Glomerular visceral epithelial cell (primary cell): ENCODE results near the gene SLC18A3.

Source experiments
- DNase-seq: peaks from one replicate; pipeline ENCODE4 v3.0.0-alpha.2; 2016; ENCODE audit errors: extremely low spot score

SLC18A3 gene

GRCh38 chr10:49611816-49612512, 1.9 kb downstream of the SLC18A3 start:
- no peak for DNase-seq

GRCh38 chr10:49612513-49613164, 2.5 kb downstream of the SLC18A3 start:
- DNase-seq, result no peak

GRCh38 chr10:49613165-49613881, 3.2 kb downstream of the SLC18A3 start:
- DNase-seq, result no peak

- no peak for DNase-seq
Measured at GRCh38 chr10:49613882-49614241, 3.8 kb downstream of the SLC18A3 start, which contains the start of gene CHAT. CHAT (plus strand) TSS chr10:49614037; CDS start chr10:49614190, 153 bp downstream.

- DNase-seq, result no peak
Measured at GRCh38 chr10:49614242-49615198, 4.4 kb downstream of the SLC18A3 start.

- DNase-seq, result no peak
Measured at GRCh38 chr10:49615213-49615612, 5.1 kb downstream of the SLC18A3 start.

- DNase-seq, result no peak
Measured at GRCh38 chr10:49615721-49616120, 5.6 kb downstream of the SLC18A3 start.

GRCh38 chr10:49616421-49617101, 6.5 kb downstream of the SLC18A3 start:
- DNase-seq, result no peak

GRCh38 chr10:49617121-49618020, 7.3 kb downstream of the SLC18A3 start:
- DNase-seq, result no peak

GRCh38 chr10:49618821-49619220, 8.7 kb downstream of the SLC18A3 start:
- DNase-seq, result no peak

GRCh38 chr10:49619613-49620012, 9.5 kb downstream of the SLC18A3 start:
- DNase-seq, result no peak

- no peak for DNase-seq
Measured at GRCh38 chr10:49620286-49620810, 10.2 kb downstream of the SLC18A3 start.

GRCh38 chr10:49620841-49621378, 10.8 kb downstream of the SLC18A3 start:
- DNase-seq, result no peak

- DNase-seq, result no peak
Measured at GRCh38 chr10:49621561-49621960, 11.5 kb downstream of the SLC18A3 start.

GRCh38 chr10:49622426-49623425, 12.6 kb downstream of the SLC18A3 start:
- DNase-seq, result no peak

GRCh38 chr10:49624629-49625028, 14.5 kb downstream of the SLC18A3 start:
- DNase-seq, result no peak

GRCh38 chr10:49625411-49625810, 15.3 kb downstream of the SLC18A3 start:
- DNase-seq, result no peak

- DNase-seq, result no peak
Measured at GRCh38 chr10:49627038-49627437, 16.9 kb downstream of the SLC18A3 start.
